GM15510 (cell line): Measurements from ENCODE around the gene CAMK1D.

Experiments
- POLR2A ChIP-seq: IDR thresholded peaks from 3 replicates; pipeline ENCODE4 v1.6.1; 2011; ENCODE audit warnings: borderline replicate concordance; ENCODE audit not compliant: insufficient read length; ENCODE audit errors: extremely low read depth

Gene CAMK1D

GRCh38 chr10:12541446-12542067 lies 192.2 kb downstream of the CAMK1D start:
- no peak for TF ChIP-seq POLR2A

- TF ChIP-seq POLR2A: no peak
These were observed 192.9 kb downstream of the CAMK1D start for GRCh38 chr10:12542133-12542670.

GRCh38 chr10:12543589-12543988 lies 194.2 kb downstream of the CAMK1D start:
- no peak for TF ChIP-seq POLR2A

GRCh38 chr10:12547301-12547771 lies 198.0 kb downstream of the CAMK1D start:
- no peak for TF ChIP-seq POLR2A

- no peak for TF ChIP-seq POLR2A
These were observed 199.9 kb downstream of the CAMK1D start for GRCh38 chr10:12549297-12549696.

GRCh38 chr10:12550994-12551393 lies 201.6 kb downstream of the CAMK1D start:
- TF ChIP-seq POLR2A: no peak

- no peak for TF ChIP-seq POLR2A
These were observed 206.7 kb downstream of the CAMK1D start for GRCh38 chr10:12556039-12556438.

- no peak for TF ChIP-seq POLR2A
These were observed 210.3 kb downstream of the CAMK1D start for GRCh38 chr10:12559578-12560178.

GRCh38 chr10:12561307-12561706 lies 212.0 kb downstream of the CAMK1D start:
- TF ChIP-seq POLR2A: no peak

- TF ChIP-seq POLR2A: no peak
These were observed 212.4 kb downstream of the CAMK1D start for GRCh38 chr10:12561720-12562119.

GRCh38 chr10:12563489-12563888 lies 214.1 kb downstream of the CAMK1D start:
- no peak for TF ChIP-seq POLR2A

- TF ChIP-seq POLR2A: no peak
These were observed 214.8 kb downstream of the CAMK1D start for GRCh38 chr10:12564173-12564572.

GRCh38 chr10:12566161-12567115 lies 217.1 kb downstream of the CAMK1D start:
- TF ChIP-seq POLR2A: no peak

GRCh38 chr10:12568391-12569009 lies 219.2 kb downstream of the CAMK1D start:
- no peak for TF ChIP-seq POLR2A
